ENCODE data around the gene RPS6KA2.

Gene RPS6KA2

GRCh38 chr6:166467436-166468000 is 159.5 kb downstream of the RPS6KA2 start:
- no peak for DNase-seq (ENCODE audit: low read depth)

DNA sequence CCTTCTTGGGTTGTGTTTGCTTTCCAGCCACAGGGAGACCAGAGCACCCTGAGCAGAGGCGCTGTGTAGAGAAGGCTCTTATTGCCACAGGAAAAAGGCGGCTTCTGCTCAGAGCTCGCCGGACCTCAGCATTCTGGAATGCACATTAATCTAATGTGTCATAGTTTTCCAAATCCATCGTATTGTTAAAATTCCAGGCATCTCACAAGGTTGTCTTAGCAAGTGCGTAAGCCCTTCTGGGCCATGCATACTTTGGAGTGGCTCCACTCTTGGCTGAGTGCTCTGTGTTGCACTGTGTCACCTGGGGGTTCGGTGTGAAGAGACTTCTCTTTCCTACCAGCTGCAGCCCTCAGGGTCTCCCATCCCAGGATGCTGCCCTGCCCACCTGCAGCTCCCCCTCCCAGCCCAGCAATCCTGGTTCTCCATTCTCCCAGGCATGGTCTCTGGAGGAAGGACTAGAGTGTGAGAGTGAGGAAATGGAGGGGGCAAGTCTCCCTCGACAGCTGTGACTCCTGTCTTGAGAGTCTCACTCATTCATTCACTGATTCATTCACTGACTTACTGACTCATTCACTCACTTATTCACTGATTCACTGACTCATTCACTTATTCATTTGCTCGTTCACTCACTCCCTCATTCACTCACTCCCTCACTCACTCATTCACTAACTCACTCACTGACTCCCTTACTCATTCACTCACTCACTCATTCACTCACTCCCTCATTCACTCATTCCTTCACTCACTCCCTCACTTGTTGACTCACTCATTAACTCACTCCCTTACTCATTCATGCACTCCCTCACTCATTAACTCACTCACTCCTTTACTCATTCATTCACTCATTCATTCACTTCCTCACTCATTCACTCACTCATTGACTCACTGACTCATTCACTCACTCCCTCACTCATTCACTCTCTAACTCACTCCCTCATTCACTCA is 160.6 kb downstream of the RPS6KA2 start:
- DNase-seq (ENCODE audit: low read depth), result peak; percentile 65

- DNase-seq (ENCODE audit: low read depth), result peak; percentile 1
Measured at GRCh38 chr6:166465671-166466087, 161.4 kb downstream of the RPS6KA2 start.

GRCh38 chr6:166465003-166465399 is 162.1 kb downstream of the RPS6KA2 start:
- no peak for DNase-seq (ENCODE audit: low read depth)

- no peak for DNase-seq (ENCODE audit: low read depth)
Measured at GRCh38 chr6:166464068-166465002, 162.7 kb downstream of the RPS6KA2 start.

GRCh38 chr6:166463359-166464067 is 163.5 kb downstream of the RPS6KA2 start:
- no peak for DNase-seq (ENCODE audit: low read depth)

- DNase-seq (ENCODE audit: low read depth), result no peak
Measured at GRCh38 chr6:166462461-166463135, 164.5 kb downstream of the RPS6KA2 start.

DNA sequence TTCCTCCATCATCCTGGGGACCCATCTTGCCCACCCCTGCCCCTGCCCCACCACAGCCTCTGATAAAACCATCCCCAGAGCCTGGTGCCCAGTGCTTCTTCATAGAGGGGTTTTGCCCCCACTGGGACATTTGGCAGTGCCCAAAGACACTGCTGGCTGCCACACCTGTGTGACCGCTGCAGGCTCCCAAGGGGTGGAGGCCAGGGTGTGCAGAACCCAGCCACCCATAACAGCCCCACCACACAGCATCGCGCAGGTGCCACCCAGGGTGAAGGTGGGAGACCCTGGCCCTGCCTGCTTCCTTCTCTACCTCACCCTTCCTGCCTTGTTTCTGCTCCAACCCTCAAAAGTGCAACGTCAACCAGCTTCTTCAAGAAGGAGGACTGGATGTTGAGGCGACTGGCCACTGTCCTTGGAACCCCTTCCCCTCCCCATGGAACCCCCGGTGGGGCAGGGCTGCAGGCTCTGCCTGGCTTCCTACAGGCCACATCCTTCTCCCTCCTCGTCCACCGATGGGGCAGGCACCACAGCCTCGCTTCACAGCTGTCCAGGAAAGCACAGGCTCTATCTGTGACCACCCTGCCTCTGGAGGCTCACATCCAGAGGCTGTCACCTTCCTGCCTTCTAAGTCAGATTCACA is 165.1 kb downstream of the RPS6KA2 start:
- no peak for DNase-seq (ENCODE audit: low read depth)

GRCh38 chr6:166460473-166461437 is 166.3 kb downstream of the RPS6KA2 start:
- DNase-seq (ENCODE audit: low read depth), result peak; percentile 31

- DNase-seq (ENCODE audit: low read depth), result no peak
Measured at GRCh38 chr6:166459906-166460305, 167.1 kb downstream of the RPS6KA2 start.

GRCh38 chr6:166459272-166459671 is 167.8 kb downstream of the RPS6KA2 start:
- no peak for DNase-seq (ENCODE audit: low read depth)

DNA sequence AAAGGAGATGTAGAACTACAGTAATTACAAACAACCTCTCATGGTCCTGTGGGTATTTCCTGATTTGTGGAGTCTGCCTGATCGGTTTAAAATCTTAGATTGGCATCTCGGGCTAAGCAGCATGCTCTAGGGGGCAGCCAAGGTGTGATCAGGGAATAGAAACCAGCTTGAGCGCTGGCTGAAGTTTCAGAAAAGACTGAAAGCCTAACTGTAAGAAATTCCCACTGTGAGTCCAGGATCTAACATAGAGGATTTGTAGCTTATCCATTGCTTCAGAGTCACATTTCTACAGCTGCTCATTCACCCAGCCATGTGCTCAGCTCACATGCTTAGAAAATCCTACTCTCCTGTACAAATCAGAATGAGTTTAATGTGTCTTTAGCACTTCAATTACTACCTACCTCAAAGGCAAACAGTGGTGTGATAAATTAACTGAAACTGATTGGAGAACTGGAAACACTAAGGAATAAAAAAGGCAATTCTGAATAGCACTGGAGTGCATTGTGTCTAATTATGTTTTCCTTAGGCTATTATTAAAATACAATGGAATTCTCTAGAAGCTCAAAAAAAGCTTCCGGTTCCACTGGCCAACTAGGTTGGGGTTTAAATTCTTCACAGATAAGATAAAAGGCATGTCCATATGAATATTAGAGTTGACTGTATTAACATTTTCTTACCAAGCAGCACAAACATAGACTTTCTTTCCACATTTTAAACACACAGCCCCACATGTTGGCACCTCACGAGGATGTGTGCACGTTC is 170.5 kb downstream of the RPS6KA2 start:
- peak; percentile 3 for DNase-seq (ENCODE audit: low read depth)

DNA sequence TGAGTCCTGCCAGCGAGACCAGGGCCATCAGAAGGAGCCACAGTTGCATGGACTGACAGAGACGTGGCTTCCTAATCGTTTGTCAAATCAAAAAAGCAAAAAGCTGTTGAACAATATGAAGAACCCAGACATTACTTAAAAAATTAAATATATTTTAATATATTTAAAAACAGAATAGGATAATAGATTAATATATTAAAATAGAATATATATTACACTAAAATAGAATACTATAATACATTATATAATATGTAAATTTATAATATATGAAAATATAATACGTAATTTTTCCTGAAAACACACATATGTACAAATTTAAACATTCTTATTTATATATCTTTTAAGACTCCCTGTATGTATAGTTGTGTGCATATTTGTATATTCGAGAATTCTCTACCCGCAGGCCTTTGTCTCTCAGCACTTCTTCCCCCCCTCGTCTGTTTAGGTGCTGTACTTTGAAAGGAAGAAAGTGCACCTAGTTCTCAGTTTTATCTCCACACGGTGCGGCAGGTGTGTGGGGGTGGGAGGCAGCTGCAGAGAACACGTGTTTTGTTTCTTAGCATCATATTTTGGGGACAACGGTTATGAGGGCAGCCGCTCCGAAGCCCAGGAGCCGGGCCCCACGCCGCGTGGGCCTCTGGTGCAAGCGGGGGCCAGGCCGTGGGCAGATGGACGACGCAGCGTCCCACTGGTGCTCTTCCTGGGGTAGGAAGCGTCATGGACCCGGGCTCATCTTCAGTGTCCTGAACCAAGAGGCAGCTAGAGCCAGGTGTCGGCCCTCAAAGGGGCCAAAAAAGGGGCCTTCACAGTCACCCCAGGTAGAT is 172.1 kb downstream of the RPS6KA2 start:
- no peak for DNase-seq (ENCODE audit: low read depth)

DNA sequence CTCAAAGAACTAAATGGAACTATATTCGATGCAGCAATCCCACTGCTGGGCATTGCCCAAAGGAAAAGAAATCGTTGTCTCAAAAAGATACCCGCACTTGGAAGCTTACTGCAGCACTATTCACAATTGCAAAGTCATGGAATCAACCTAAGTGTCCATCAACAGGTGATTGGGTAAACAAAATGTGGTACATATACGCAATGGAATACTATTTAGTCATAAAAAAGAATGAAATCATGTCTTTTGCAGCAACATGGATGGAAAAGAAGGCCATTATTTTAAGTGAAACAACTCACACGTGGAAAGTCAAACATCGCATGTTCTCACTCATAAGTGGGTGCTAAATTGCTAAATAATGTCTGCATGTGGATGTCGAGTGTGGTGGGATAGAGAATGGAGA is 173.4 kb downstream of the RPS6KA2 start:
- no peak for DNase-seq (ENCODE audit: low read depth)

DNA sequence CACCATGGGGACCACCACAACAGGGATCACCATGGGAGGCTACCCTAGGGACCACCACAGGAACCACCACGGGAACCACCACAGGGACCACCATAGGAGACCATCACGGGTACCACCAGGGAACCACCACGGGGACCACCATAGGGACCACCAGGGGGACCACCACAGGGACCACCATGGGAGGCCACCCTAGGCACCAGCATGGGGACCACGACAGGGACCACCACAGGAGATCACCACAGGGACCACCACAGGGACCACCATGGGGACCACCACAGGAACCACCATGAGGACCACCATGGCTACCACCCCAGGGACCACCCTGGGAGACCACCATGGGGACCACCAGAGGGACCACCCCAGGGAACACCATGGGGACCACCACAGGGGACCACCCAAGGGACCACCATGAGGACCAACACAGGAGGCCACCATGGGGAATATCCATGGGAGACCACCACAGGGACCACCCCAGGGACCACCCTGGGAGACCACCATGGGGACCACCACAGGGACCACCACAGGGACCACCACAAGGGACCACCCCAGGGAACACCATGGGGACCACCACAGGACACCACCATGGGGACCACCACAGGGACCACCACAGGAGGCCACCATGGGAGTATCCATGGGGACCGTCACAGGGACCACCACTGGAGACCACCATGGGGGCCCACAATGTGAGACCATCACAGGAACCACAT is 176.7 kb downstream of the RPS6KA2 start:
- no peak for DNase-seq (ENCODE audit: low read depth)

GRCh38 chr6:166449641-166450040 is 177.4 kb downstream of the RPS6KA2 start:
- no peak for DNase-seq (ENCODE audit: low read depth)

- DNase-seq (ENCODE audit: low read depth), result no peak
Measured at GRCh38 chr6:166449036-166449435, 178.0 kb downstream of the RPS6KA2 start.
